GM18499 (cell line): ENCODE data around the gene LNX2.

Experiments
- ATAC-seq: cut with Tn5 transposase; IDR thresholded peaks from one replicate; pipeline ENCODE4 v1.9.1; 2021; ENCODE audit warnings: moderate number of reproducible peaks; ENCODE audit not compliant: insufficient read depth, unreplicated experiment

LNX2 gene

GRCh38 chr13:27523346-27524073 lies 96.8 kb downstream of the LNX2 start:
- ATAC-seq = no peak

- ATAC-seq = no peak
Observed at GRCh38 chr13:27522847-27523246, 97.5 kb downstream of the LNX2 start.

GRCh38 chr13:27516103-27516502 lies 104.2 kb downstream of the LNX2 start:
- ATAC-seq = no peak

- no peak for ATAC-seq
Observed at GRCh38 chr13:27510082-27510481, 110.2 kb downstream of the LNX2 start.

GRCh38 chr13:27508802-27509201 lies 111.5 kb downstream of the LNX2 start:
- no peak for ATAC-seq

GRCh38 chr13:27505792-27506191 lies 114.5 kb downstream of the LNX2 start:
- no peak for ATAC-seq

GRCh38 chr13:27504868-27505194 lies 115.5 kb downstream of the LNX2 start:
- no peak for ATAC-seq

- ATAC-seq = no peak
Observed at GRCh38 chr13:27504128-27504867, 116.0 kb downstream of the LNX2 start.

- no peak for ATAC-seq
Observed at GRCh38 chr13:27500806-27501534, 119.4 kb downstream of the LNX2 start.

- ATAC-seq = no peak
Observed at GRCh38 chr13:27497563-27498230, 122.6 kb downstream of the LNX2 start.

- ATAC-seq = no peak
Observed at GRCh38 chr13:27496536-27497273, 123.6 kb downstream of the LNX2 start.

- no peak for ATAC-seq
Observed at GRCh38 chr13:27496006-27496405, 124.3 kb downstream of the LNX2 start.
